A549 (cell line): Measurements from ENCODE around the gene CCDC134.

ENCODE experiments used
- CHD2 ChIP-seq: fragments of 150-350 bp; IDR thresholded peaks from 2 replicates; pipeline ENCODE4 v1.6.1; 2014; ENCODE audit warnings: low read length; ENCODE audit not compliant: partially characterized antibody
- EP300 ChIP-seq, 2 experiments: fragments of >200 bp; sonication (Bioruptor Twin); formaldehyde crosslinking; IDR thresholded peaks; 2 replicates in 1 of 2; 3 replicates in 1 of 2; pipeline ENCODE4 v1.6.1; 2016 to 2017
- JUN ChIP-seq, 2 experiments: fragments of >200 bp; sonication (Bioruptor Twin); formaldehyde crosslinking; IDR thresholded peaks; 2 replicates in 1 of 2; 3 replicates in 1 of 2; pipeline ENCODE4 v1.6.1; 2016 to 2017
- POLR2A ChIP-seq: IDR thresholded peaks from 2 replicates; pipeline ENCODE4 v1.6.1; 2012; ENCODE audit warnings: mild to moderate bottlenecking, low read length
- POLR2AphosphoS2 ChIP-seq: conservative IDR thresholded peaks from 2 replicates; pipeline ENCODE4 v1.6.1; 2012; ENCODE audit warnings: low read length, improper control_type of control experiment, inconsistent platforms
- RAD21 ChIP-seq, 2 experiments: fragments of >200 bp in 1 of 2; sonication (Bioruptor Twin) in 1 of 2; formaldehyde crosslinking in 1 of 2; IDR thresholded peaks in 1 of 2; conservative IDR thresholded peaks in 1 of 2; 2 replicates in 1 of 2; 3 replicates in 1 of 2; pipeline ENCODE4 v1.6.1; 2012 to 2018; ENCODE audit warnings: inconsistent platforms in 1 of 2
- SMC3 ChIP-seq: fragments of >200 bp; sonication (Bioruptor Twin); formaldehyde crosslinking; IDR thresholded peaks from 3 replicates; pipeline ENCODE4 v1.6.1; 2018; ENCODE audit warnings: inconsistent platforms
- ZC3H11A ChIP-seq: fragments of 450-650 bp; IDR thresholded peaks from 2 replicates; pipeline ENCODE4 v1.6.1; 2014; ENCODE audit warnings: antibody characterized with exemption, mild to moderate bottlenecking
- TF ChIP-seq, protein P1 (sequence below): fragments of >200 bp; sonication (Bioruptor Twin); formaldehyde crosslinking; IDR thresholded peaks from 3 replicates; pipeline ENCODE4 v1.5.1; 2016
- TF ChIP-seq, protein P2 (sequence below): IDR thresholded peaks from 2 replicates; pipeline ENCODE4 v1.6.1; 2012
- TF ChIP-seq, protein P3 (sequence below): fragments of >200 bp; sonication (Bioruptor Twin); formaldehyde crosslinking; IDR thresholded peaks from 3 replicates; pipeline ENCODE4 v1.6.1; 2016
- TF ChIP-seq, protein P4 (sequence below): fragments of 200-600 bp; sonication (generic); IDR thresholded peaks from 2 replicates; pipeline ENCODE4 v1.6.1; 2016; ENCODE audit warnings: antibody characterized with exemption, mild to moderate bottlenecking, moderate library complexity

DNA sequence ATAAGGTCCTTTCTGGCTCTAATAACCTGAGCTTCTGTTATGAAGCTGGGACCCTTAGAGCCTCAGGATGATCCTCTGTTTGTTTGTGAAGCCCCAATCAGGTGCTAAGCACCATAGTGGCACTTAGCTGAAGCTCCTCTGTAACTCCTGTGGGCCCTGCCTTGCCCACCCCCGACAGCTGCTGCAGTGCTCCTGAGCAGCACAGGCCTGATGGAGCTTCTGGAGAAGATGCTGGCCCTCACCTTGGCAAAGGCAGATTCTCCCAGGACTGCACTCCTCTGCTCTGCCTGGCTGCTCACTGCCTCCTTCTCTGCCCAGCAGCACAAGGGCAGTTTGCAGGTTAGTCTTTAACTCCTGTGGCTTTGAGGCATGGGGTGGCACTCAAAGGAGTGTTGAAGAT lies 19.0 kb upstream of the CCDC134 start:
- TF ChIP-seq POLR2AphosphoS2 (no peak), EP300 (IDR thresholded peaks at IDR 0.05) (no peak), JUN (IDR thresholded peaks at IDR 0.05) (no peak), RAD21 (conservative IDR thresholded peaks at IDR 0.05 in 1 of 2, IDR thresholded peaks at IDR 0.05 in 1 of 2) (no peak), CHD2 (no peak), POLR2A (no peak), ZC3H11A (no peak), SMC3 (no peak)
- TF ChIP-seq, protein P1, sequence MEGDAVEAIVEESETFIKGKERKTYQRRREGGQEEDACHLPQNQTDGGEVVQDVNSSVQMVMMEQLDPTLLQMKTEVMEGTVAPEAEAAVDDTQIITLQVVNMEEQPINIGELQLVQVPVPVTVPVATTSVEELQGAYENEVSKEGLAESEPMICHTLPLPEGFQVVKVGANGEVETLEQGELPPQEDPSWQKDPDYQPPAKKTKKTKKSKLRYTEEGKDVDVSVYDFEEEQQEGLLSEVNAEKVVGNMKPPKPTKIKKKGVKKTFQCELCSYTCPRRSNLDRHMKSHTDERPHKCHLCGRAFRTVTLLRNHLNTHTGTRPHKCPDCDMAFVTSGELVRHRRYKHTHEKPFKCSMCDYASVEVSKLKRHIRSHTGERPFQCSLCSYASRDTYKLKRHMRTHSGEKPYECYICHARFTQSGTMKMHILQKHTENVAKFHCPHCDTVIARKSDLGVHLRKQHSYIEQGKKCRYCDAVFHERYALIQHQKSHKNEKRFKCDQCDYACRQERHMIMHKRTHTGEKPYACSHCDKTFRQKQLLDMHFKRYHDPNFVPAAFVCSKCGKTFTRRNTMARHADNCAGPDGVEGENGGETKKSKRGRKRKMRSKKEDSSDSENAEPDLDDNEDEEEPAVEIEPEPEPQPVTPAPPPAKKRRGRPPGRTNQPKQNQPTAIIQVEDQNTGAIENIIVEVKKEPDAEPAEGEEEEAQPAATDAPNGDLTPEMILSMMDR = no peak
- TF ChIP-seq, protein P2, sequence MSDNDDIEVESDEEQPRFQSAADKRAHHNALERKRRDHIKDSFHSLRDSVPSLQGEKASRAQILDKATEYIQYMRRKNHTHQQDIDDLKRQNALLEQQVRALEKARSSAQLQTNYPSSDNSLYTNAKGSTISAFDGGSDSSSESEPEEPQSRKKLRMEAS = no peak
- TF ChIP-seq, protein P3, sequence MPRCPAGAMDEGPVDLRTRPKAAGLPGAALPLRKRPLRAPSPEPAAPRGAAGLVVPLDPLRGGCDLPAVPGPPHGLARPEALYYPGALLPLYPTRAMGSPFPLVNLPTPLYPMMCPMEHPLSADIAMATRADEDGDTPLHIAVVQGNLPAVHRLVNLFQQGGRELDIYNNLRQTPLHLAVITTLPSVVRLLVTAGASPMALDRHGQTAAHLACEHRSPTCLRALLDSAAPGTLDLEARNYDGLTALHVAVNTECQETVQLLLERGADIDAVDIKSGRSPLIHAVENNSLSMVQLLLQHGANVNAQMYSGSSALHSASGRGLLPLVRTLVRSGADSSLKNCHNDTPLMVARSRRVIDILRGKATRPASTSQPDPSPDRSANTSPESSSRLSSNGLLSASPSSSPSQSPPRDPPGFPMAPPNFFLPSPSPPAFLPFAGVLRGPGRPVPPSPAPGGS = no peak
- TF ChIP-seq, protein P4, sequence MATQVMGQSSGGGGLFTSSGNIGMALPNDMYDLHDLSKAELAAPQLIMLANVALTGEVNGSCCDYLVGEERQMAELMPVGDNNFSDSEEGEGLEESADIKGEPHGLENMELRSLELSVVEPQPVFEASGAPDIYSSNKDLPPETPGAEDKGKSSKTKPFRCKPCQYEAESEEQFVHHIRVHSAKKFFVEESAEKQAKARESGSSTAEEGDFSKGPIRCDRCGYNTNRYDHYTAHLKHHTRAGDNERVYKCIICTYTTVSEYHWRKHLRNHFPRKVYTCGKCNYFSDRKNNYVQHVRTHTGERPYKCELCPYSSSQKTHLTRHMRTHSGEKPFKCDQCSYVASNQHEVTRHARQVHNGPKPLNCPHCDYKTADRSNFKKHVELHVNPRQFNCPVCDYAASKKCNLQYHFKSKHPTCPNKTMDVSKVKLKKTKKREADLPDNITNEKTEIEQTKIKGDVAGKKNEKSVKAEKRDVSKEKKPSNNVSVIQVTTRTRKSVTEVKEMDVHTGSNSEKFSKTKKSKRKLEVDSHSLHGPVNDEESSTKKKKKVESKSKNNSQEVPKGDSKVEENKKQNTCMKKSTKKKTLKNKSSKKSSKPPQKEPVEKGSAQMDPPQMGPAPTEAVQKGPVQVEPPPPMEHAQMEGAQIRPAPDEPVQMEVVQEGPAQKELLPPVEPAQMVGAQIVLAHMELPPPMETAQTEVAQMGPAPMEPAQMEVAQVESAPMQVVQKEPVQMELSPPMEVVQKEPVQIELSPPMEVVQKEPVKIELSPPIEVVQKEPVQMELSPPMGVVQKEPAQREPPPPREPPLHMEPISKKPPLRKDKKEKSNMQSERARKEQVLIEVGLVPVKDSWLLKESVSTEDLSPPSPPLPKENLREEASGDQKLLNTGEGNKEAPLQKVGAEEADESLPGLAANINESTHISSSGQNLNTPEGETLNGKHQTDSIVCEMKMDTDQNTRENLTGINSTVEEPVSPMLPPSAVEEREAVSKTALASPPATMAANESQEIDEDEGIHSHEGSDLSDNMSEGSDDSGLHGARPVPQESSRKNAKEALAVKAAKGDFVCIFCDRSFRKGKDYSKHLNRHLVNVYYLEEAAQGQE = no peak
